HepG2 (cell line): ENCODE measurements around the gene SRPK3.
"Not testable (repeated sequence)": the region's sequence is repeated elsewhere in the genome, so short reads cannot be mapped to it uniquely, and the experiment has no call there.

Source experiments
- ATF2 ChIP-seq: sonication (generic); formaldehyde crosslinking; IDR thresholded peaks from 2 replicates; pipeline ENCODE4 v1.4.0; 2020; ENCODE audit warnings: missing genetic modification reagents
- BHLHE40 ChIP-seq: IDR thresholded peaks from 2 replicates; pipeline ENCODE4 v1.6.1; 2011; ENCODE audit warnings: low read length, improper control_type of control experiment
- EZH2 ChIP-seq: conservative IDR thresholded peaks from 2 replicates; pipeline ENCODE4 v1.6.1; 2012; ENCODE audit warnings: mild to moderate bottlenecking, low read depth, low read length, moderate library complexity
- FOXK2 ChIP-seq: fragments of 450-650 bp; IDR thresholded peaks from 2 replicates; pipeline ENCODE4 v1.6.1; 2016
- GMEB1 ChIP-seq: sonication (generic); formaldehyde crosslinking; IDR thresholded peaks from 2 replicates; pipeline ENCODE4 v1.5.1; 2020; ENCODE audit warnings: missing genetic modification reagents, mild to moderate bottlenecking, borderline replicate concordance
- MAFF ChIP-seq: IDR thresholded peaks from 2 replicates; pipeline ENCODE4 v1.6.1; 2011; ENCODE audit warnings: low read depth, low read length, improper control_type of control experiment
- TCF12 ChIP-seq, 2 experiments: fragments of 450-650 bp in 1 of 2; sonication (generic) in 1 of 2; formaldehyde crosslinking in 1 of 2; IDR thresholded peaks; 2 replicates each; pipeline versions ENCODE4 v1.6.1 to v1.8.0; 2017 to 2022; ENCODE audit warnings: antibody characterized with exemption in 1 of 2, mild to moderate bottlenecking in 1 of 2, missing genetic modification reagents in 1 of 2, moderate library complexity in 1 of 2
- ZNF362 ChIP-seq: sonication (generic); formaldehyde crosslinking; IDR thresholded peaks from 2 replicates; pipeline ENCODE4 v1.4.0; 2020; ENCODE audit warnings: missing genetic modification reagents, mild to moderate bottlenecking, borderline replicate concordance
- ZNF530 ChIP-seq: sonication (generic); formaldehyde crosslinking; IDR thresholded peaks from 2 replicates; pipeline ENCODE4 v1.5.0; 2020; ENCODE audit warnings: low read depth, mild to moderate bottlenecking, missing genetic modification reagents
- ZNF776 ChIP-seq: sonication (generic); formaldehyde crosslinking; IDR thresholded peaks from 2 replicates; pipeline ENCODE4 v1.4.0; 2020; ENCODE audit warnings: mild to moderate bottlenecking, missing genetic modification reagents
- TF ChIP-seq, protein P1 (sequence below): sonication (generic); formaldehyde crosslinking; IDR thresholded peaks from 2 replicates; pipeline ENCODE4 v1.5.0; 2020; ENCODE audit warnings: mild to moderate bottlenecking, missing genetic modification reagents, moderate library complexity

GRCh38 chrX:153818064-153818463, 37.2 kb downstream of the SRPK3 start:
- TF ChIP-seq, protein P1, sequence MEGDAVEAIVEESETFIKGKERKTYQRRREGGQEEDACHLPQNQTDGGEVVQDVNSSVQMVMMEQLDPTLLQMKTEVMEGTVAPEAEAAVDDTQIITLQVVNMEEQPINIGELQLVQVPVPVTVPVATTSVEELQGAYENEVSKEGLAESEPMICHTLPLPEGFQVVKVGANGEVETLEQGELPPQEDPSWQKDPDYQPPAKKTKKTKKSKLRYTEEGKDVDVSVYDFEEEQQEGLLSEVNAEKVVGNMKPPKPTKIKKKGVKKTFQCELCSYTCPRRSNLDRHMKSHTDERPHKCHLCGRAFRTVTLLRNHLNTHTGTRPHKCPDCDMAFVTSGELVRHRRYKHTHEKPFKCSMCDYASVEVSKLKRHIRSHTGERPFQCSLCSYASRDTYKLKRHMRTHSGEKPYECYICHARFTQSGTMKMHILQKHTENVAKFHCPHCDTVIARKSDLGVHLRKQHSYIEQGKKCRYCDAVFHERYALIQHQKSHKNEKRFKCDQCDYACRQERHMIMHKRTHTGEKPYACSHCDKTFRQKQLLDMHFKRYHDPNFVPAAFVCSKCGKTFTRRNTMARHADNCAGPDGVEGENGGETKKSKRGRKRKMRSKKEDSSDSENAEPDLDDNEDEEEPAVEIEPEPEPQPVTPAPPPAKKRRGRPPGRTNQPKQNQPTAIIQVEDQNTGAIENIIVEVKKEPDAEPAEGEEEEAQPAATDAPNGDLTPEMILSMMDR (CRISPR knock-in tag) = not testable (repeated sequence)
- not testable (repeated sequence) for TF ChIP-seq ZNF362; ATF2; BHLHE40; MAFF; TCF12 (IDR thresholded peaks at IDR 0.05); TCF12 (CRISPR knock-in tag; IDR thresholded peaks at IDR 0.05); ZNF530; GMEB1 (CRISPR knock-in tag); FOXK2; EZH2; ZNF776 (CRISPR knock-in tag)
